OCI-LY3 (cell line): Measurements from ENCODE around the gene ARVCF.

Experiments
- H2AFZ ChIP-seq: fragments of 200-600, 300-600 bp; shearing (Covaris generic); 2 replicates; pipeline ENCODE4 v1.6.0; 2014; ENCODE audit warnings: antibody characterized with exemption, low read depth, low read length
- H3K27ac ChIP-seq: fragments of 200-600, 300-600 bp; sonication (generic); 2 replicates; pipeline ENCODE4 v1.5.1; 2014; ENCODE audit warnings: mild to moderate bottlenecking, low read length, moderate library complexity, mixed read lengths
- H3K27me3 ChIP-seq: fragments of 200-600, 300-600 bp; sonication (generic); 2 replicates; pipeline ENCODE4 v1.6.1; 2014; ENCODE audit warnings: low read depth, low read length, mixed read lengths
- H3K36me3 ChIP-seq: fragments of 200-600, 300-600 bp; sonication (generic); replicated peaks from 2 replicates; pipeline ENCODE3; 2014; ENCODE audit warnings: low read depth, low read length, mixed read lengths
- H3K4me1 ChIP-seq: fragments of 300-600, 200-600 bp; sonication (generic); 2 replicates; pipeline ENCODE4 v1.6.1; 2014; ENCODE audit warnings: low read length, mixed read lengths
- H3K4me2 ChIP-seq: fragments of 200-600, 300-600 bp; sonication (generic); 2 replicates; pipeline ENCODE4 v1.6.1; 2014; ENCODE audit warnings: low read length, mixed read lengths
- H3K4me3 ChIP-seq: fragments of 300-600, 200-600 bp; sonication (generic); 2 replicates; pipeline ENCODE4 v1.5.1; 2014; ENCODE audit warnings: antibody characterized with exemption, mild to moderate bottlenecking, low read length, moderate library complexity
- H3K79me2 ChIP-seq: fragments of 300-600, 200-600 bp; shearing (Covaris generic); 2 replicates; pipeline ENCODE4 v1.6.1; 2014; ENCODE audit warnings: mild to moderate bottlenecking, low read length, mixed read lengths
- H3K9ac ChIP-seq: fragments of 300-600, 200-600 bp; shearing (Covaris generic); 2 replicates; pipeline ENCODE4 v1.6.0; 2014; ENCODE audit warnings: mild to moderate bottlenecking, low read length, moderate library complexity
- H3K9me3 ChIP-seq: fragments of 200-600, 300-600 bp; shearing (Covaris generic); 2 replicates; pipeline ENCODE4 v1.6.1; 2014; ENCODE audit warnings: low read length, mixed read lengths; ENCODE audit not compliant: insufficient read depth
- H4K20me1 ChIP-seq: fragments of 200-600, 300-600 bp; sonication (generic); 2 replicates; pipeline ENCODE4 v1.6.1; 2016; ENCODE audit warnings: low read length, mixed read lengths; ENCODE audit not compliant: insufficient read depth
- CTCF ChIP-seq: fragments of 200-600, 300-600 bp; sonication (generic); IDR thresholded peaks from 2 replicates; pipeline ENCODE4 v1.5.1; 2014; ENCODE audit warnings: antibody characterized with exemption, low read length, low read depth
- EZH2phosphoT487 ChIP-seq: fragments of 200-600 bp; shearing (Covaris generic); IDR thresholded peaks from 2 replicates; pipeline ENCODE4 v1.6.1; 2018; ENCODE audit warnings: antibody characterized with exemption, mixed run types, low read depth

ARVCF gene

GRCh38 chr22:20009018-20009491 is 7.6 kb downstream of the ARVCF start:
- Histone ChIP-seq H3K36me3 (no peaks in the 10 kb centered on the region), H3K27ac (no peak overlapping the region)

GRCh38 chr22:20008221-20008995 is 8.2 kb downstream of the ARVCF start:
- Histone ChIP-seq H3K9ac (no peak overlapping the region), H3K4me1 (no peaks in the 10 kb centered on the region), H3K79me2 (no peaks in the 10 kb centered on the region)

More at GRCh38 chr22:20009018-20009491, 7.6 kb downstream of the ARVCF start:
- Histone ChIP-seq H3K4me2 (no peak overlapping the region), H3K4me3 (no peak overlapping the region), H3K4me1 (no peaks in the 10 kb centered on the region), H2AFZ (no peak overlapping the region), H3K9me3 (no peaks in the 10 kb centered on the region), H4K20me1 (no peaks in the 10 kb centered on the region), H3K9ac (no peak overlapping the region), H3K79me2 (no peaks in the 10 kb centered on the region), H3K27me3 (no peaks in the 10 kb centered on the region)
- no peak for TF ChIP-seq EZH2phosphoT487
- no peak for TF ChIP-seq CTCF

GRCh38 chr22:20004464-20004863 is 12.2 kb downstream of the ARVCF start:
- no peaks in the 10 kb centered on the region for H3K4me1 ChIP-seq
- H3K4me3 ChIP-seq, result no peak overlapping the region
- H2AFZ ChIP-seq, result no peak overlapping the region
- no peak overlapping the region for H3K27ac ChIP-seq
- TF ChIP-seq EZH2phosphoT487 (no peak), CTCF (no peak)
- H3K4me2 ChIP-seq, result no peak overlapping the region
- no peaks in the 10 kb centered on the region for H4K20me1 ChIP-seq
- H3K79me2 ChIP-seq, result no peaks in the 10 kb centered on the region
- H3K9me3 ChIP-seq, result peaks cover 7% of the 10 kb centered on the region; the same call in 1 of the 2 replicates
- H3K9ac ChIP-seq, result no peak overlapping the region
- H3K36me3 ChIP-seq, result peaks cover 3% of the 10 kb centered on the region
- no peaks in the 10 kb centered on the region for H3K27me3 ChIP-seq

More at GRCh38 chr22:20008221-20008995, 8.2 kb downstream of the ARVCF start:
- Histone ChIP-seq H3K36me3 (peaks cover 3% of the 10 kb centered on the region), H3K4me3 (no peak overlapping the region), H3K27ac (no peak overlapping the region), H3K4me2 (no peak overlapping the region), H3K27me3 (no peaks in the 10 kb centered on the region), H2AFZ (no peak overlapping the region), H4K20me1 (no peaks in the 10 kb centered on the region), H3K9me3 (0 out of 2 replicates have a peak, but pooled peaks cover 3% of the 10 kb centered on the region)
- TF ChIP-seq EZH2phosphoT487 (no peak), CTCF (no peak)

- no peak overlapping the region for H3K4me2 ChIP-seq
- TF ChIP-seq CTCF, result no peak
- TF ChIP-seq EZH2phosphoT487, result no peak
Measured at GRCh38 chr22:20003304-20003703, 13.3 kb downstream of the ARVCF start.

More at GRCh38 chr22:20003304-20003703, 13.3 kb downstream of the ARVCF start:
- H3K27ac ChIP-seq, result no peak overlapping the region
- H4K20me1 ChIP-seq, result no peaks in the 10 kb centered on the region
- no peaks in the 10 kb centered on the region for H3K4me1 ChIP-seq
- H3K27me3 ChIP-seq, result no peaks in the 10 kb centered on the region
- no peak overlapping the region for H3K9ac ChIP-seq
- H3K4me3 ChIP-seq, result no peak overlapping the region
- no peak overlapping the region for H2AFZ ChIP-seq
- H3K36me3 ChIP-seq, result peaks cover 3% of the 10 kb centered on the region
- peaks cover 7% of the 10 kb centered on the region; the same call in 1 of the 2 replicates for H3K9me3 ChIP-seq
- no peaks in the 10 kb centered on the region for H3K79me2 ChIP-seq
